GM11168 (cell line): Measurements from ENCODE around the gene NUDT4.

Source experiments
- in situ Hi-C: fragments of 300-500 bp; cut with MboI; formaldehyde crosslinking; loops from one replicate; pipeline ENCODE4 v1.12.0; 2022; ENCODE audit warnings: low sequenced_read_pairs; ENCODE audit not compliant: unreplicated experiment

NUDT4 gene

GRCh38 chr12:93377252-93378195 lies at the start of gene NUDT4:
Gene NUDT4 (plus strand): TSS chr12:93377925. CDS start chr12:93378323, 398 bp downstream.
- in situ Hi-C loops = no loop called here

GRCh38 chr12:93333054-93333453 lies 44.7 kb upstream of the NUDT4 start:
- in situ Hi-C loops = no loop called here

GRCh38 chr12:93333828-93334227 lies 43.9 kb upstream of the NUDT4 start:
- in situ Hi-C loops = no loop called here

GRCh38 chr12:93335603-93336162 lies 42.0 kb upstream of the NUDT4 start:
- in situ Hi-C loops = no loop called here

- in situ Hi-C loops = no loop called here
Measured at GRCh38 chr12:93336291-93336741, 41.4 kb upstream of the NUDT4 start.

- in situ Hi-C loops = no loop called here
Measured at GRCh38 chr12:93338598-93338997, 39.1 kb upstream of the NUDT4 start.

GRCh38 chr12:93339695-93340094 lies 38.0 kb upstream of the NUDT4 start:
- in situ Hi-C loops = no loop called here

GRCh38 chr12:93341409-93342049 lies 36.2 kb upstream of the NUDT4 start:
- in situ Hi-C loops = no loop called here

GRCh38 chr12:93347054-93347785 lies 30.5 kb upstream of the NUDT4 start:
- in situ Hi-C loops = no loop called here

GRCh38 chr12:93348575-93349435 lies 28.9 kb upstream of the NUDT4 start:
- in situ Hi-C loops = no loop called here

GRCh38 chr12:93351726-93352125 lies 26.0 kb upstream of the NUDT4 start:
- in situ Hi-C loops = no loop called here

- in situ Hi-C loops = no loop called here
Measured at GRCh38 chr12:93352321-93352720, 25.4 kb upstream of the NUDT4 start.

GRCh38 chr12:93356214-93356613 lies 21.5 kb upstream of the NUDT4 start:
- in situ Hi-C loops = no loop called here

GRCh38 chr12:93358058-93358457 lies 19.7 kb upstream of the NUDT4 start:
- in situ Hi-C loops = no loop called here

- in situ Hi-C loops = no loop called here
Measured at GRCh38 chr12:93358821-93359220, 18.9 kb upstream of the NUDT4 start.

GRCh38 chr12:93360688-93361087 lies 17.0 kb upstream of the NUDT4 start:
- in situ Hi-C loops = no loop called here

- in situ Hi-C loops = no loop called here
Measured at GRCh38 chr12:93361151-93361919, 16.4 kb upstream of the NUDT4 start.

- in situ Hi-C loops = no loop called here
Measured at GRCh38 chr12:93363841-93364297, 13.9 kb upstream of the NUDT4 start.
